CD4-positive, alpha-beta memory T cell (primary cell): ENCODE data around the gene EP300. TPM values are rescaled to one million over a fixed set of nuclear protein-coding genes. Genes with fewer than 3 reads are reported as not detected.

Experiments
- polyA plus RNA-seq, 2 donors: library from polyadenylated mRNA; unstranded; fragments of 300-500 nt; fragmentation: Illumina TruSeq; gene quantifications; one replicate each; pipeline ENCODE4 v1.2.3, GENCODE V29; 2021
- total RNA-seq, 2 experiments: library from RNA; stranded (reverse); gene quantifications; one replicate each; pipeline ENCODE4 v1.2.3, GENCODE V29; 2021

The EP300 gene
- total and polyA plus RNA-seq, 4 experiments from 2014 or later, result 3.5 to 125 (median 66.7) TPM

Other genes with a start within 250 kb of the EP300 start
- gene ST13, start 236.0 kb upstream of the EP300 start, total RNA-seq, result 100 to 1,000 TPM; 161 to 168 TPM
- gene ST13, start 236.0 kb upstream of the EP300 start, polyA plus RNA-seq, result 100 to 1,000 TPM; 168 to 174 TPM
- 10 to 100 TPM; 18.6 to 20.0 TPM for gene XPNPEP3, start 235.4 kb upstream of the EP300 start, total RNA-seq
- gene XPNPEP3, start 235.4 kb upstream of the EP300 start, polyA plus RNA-seq, result 1 to 10 TPM; 3.7 to 9.0 TPM
- gene DNAJB7, start 230.5 kb upstream of the EP300 start, total RNA-seq, result not detected
- gene DNAJB7, start 230.5 kb upstream of the EP300 start, polyA plus RNA-seq, result not detected
- 10 to 100 TPM; 39.6 to 46.4 TPM for gene RBX1, start 141.2 kb upstream of the EP300 start, total RNA-seq
- gene RBX1, start 141.2 kb upstream of the EP300 start, polyA plus RNA-seq, result 100 to 1,000 TPM; 150 to 163 TPM
- 10 to 100 TPM; 42.7 to 48.2 TPM for gene L3MBTL2, start 112.7 kb downstream of the EP300 start, total RNA-seq
- 10 to 100 TPM; 27.5 to 28.1 TPM for gene L3MBTL2, start 112.7 kb downstream of the EP300 start, polyA plus RNA-seq
- 1 to 10 TPM in 1 of 2 experiments, under 1 TPM in 1; 0.67 to 1.0 TPM for gene CHADL, start 148.3 kb downstream of the EP300 start, total RNA-seq
- gene CHADL, start 148.3 kb downstream of the EP300 start, polyA plus RNA-seq, result under 1 TPM; 0.10 to 0.26 TPM
- gene RANGAP1, start 193.6 kb downstream of the EP300 start, total RNA-seq, result 10 to 100 TPM; 69.1 to 74.7 TPM
- gene RANGAP1, start 193.6 kb downstream of the EP300 start, polyA plus RNA-seq, result 10 to 100 TPM; 12.7 to 32.3 TPM
- 10 to 100 TPM; 39.4 to 40.3 TPM for gene ZC3H7B, start 208.9 kb downstream of the EP300 start, total RNA-seq
- gene ZC3H7B, start 208.9 kb downstream of the EP300 start, polyA plus RNA-seq, result 1 to 10 TPM in 1 of 2 donors, under 1 TPM in 1; 0.20 to 1.5 TPM